Measurements from ENCODE around the gene LIPC. TPM values are rescaled to one million over a fixed set of nuclear protein-coding genes. Genes with fewer than 3 reads are reported as not detected.
A peak's percentile ranks its signal among the peaks of the same experiment; 100 is the strongest.

LIPC gene
- total and polyA plus RNA-seq, 8 donors, result 0.23 to 7.5 (median 0.76) TPM; not detected in 4

DNA sequence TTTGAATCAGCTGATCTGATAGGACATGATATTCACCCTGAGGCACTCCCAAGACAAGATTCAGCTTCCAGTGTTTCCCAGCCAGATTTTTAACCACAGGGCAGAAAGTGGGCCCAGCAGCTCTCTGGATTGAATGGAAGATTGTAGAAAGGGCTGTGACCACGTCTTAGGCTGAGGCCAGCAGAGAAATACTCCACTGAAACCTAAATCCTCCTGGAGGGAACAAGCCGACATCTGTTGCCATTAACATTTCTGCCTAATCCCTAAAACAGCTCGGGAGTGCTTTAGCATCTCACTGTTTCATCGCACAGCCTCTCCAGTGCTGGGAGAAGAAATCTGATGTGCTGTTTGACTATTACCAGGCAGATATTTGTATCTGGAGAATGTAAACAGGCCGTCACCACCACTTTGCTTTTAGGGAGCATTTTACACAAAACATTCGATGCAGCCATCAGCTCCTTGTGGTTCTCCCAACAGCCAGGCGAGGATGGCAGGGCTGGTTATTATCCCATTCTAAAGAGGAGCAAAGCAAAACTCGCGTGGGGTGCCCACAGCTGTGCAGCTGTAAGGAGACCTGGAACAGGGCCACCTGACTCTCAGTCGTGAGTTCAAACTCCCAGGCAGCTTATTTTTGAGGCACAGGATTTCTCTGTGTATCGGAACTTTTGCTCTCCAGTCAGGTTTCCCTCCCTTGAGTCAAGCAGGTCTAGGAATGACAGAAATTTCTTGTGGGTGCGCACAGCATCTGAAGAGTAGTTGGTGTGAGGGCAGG lies 117.4 kb downstream of the LIPC start:
- H3K4me3 ChIP-seq, result no peak overlapping the region
- H3K4me1 ChIP-seq, result peaks cover 0 to 29% (median 21%) of the 10 kb centered on the region in 4 donors
- no peaks in the 10 kb centered on the region for H3K36me3 ChIP-seq
- intact Hi-C loops (cut with DNase I; ENCODE audit: low total_unique reads), result no loop called here
- H3K9me3 ChIP-seq, result no peaks in the 10 kb centered on the region
- peak overlapping the region in 3 of 5 donors; percentile 5 to 45 (median 27) for H3K27ac ChIP-seq
- TF ChIP-seq POLR2AphosphoS5 (IDR thresholded peaks at IDR 0.05) (peak; percentile 13 to 66 (median 55)), POLR2A (IDR thresholded peaks at IDR 0.05) (no peak)
- TF ChIP-seq, protein P1, sequence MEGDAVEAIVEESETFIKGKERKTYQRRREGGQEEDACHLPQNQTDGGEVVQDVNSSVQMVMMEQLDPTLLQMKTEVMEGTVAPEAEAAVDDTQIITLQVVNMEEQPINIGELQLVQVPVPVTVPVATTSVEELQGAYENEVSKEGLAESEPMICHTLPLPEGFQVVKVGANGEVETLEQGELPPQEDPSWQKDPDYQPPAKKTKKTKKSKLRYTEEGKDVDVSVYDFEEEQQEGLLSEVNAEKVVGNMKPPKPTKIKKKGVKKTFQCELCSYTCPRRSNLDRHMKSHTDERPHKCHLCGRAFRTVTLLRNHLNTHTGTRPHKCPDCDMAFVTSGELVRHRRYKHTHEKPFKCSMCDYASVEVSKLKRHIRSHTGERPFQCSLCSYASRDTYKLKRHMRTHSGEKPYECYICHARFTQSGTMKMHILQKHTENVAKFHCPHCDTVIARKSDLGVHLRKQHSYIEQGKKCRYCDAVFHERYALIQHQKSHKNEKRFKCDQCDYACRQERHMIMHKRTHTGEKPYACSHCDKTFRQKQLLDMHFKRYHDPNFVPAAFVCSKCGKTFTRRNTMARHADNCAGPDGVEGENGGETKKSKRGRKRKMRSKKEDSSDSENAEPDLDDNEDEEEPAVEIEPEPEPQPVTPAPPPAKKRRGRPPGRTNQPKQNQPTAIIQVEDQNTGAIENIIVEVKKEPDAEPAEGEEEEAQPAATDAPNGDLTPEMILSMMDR (IDR thresholded peaks at IDR 0.05), result no peak
- peak; percentile 20 to 69 for DNase-seq
- H3K27me3 ChIP-seq, result no peaks in the 10 kb centered on the region
- 69 to 80% (median 73%) methylated on average over 12 of the region's 12 CpGs for WGBS, 5 donors

DNA sequence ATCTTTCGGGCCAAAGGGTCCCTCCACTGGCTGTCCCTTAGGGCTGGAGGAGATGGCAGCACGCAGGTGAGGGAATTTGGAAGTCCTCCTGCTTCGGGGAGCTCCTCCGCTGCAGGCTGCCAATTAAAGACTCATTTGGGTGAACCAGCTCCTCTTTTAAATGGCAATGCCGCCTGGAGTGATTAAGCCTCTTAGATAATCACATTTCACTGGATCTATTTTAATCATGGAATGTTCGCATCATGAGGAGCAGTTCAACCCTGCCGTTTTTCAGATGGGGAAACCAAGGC lies 117.9 kb downstream of the LIPC start:
- Histone ChIP-seq H3K9me3 (no peaks in the 10 kb centered on the region), H3K27ac (peak overlapping the region in 2 of 5 donors; percentile 27 to 45), H3K27me3 (no peaks in the 10 kb centered on the region), H3K4me3 (no peak overlapping the region), H3K4me1 (peaks cover 0 to 29% (median 21%) of the 10 kb centered on the region in 4 donors), H3K36me3 (no peaks in the 10 kb centered on the region)
- intact Hi-C loops (cut with DNase I; ENCODE audit: low total_unique reads), result no loop called here
- DNase-seq, result peak in 1 of 2 donors; percentile 7
- 75 to 93% (median 92%) methylated on average over 6 to 7 of the region's 7 CpGs for WGBS, 5 donors
- TF ChIP-seq EP300 (IDR thresholded peaks at IDR 0.05) (no peak), POLR2A (IDR thresholded peaks at IDR 0.05) (no peak), POLR2AphosphoS5 (IDR thresholded peaks at IDR 0.05) (no peak)
- TF ChIP-seq, protein P1 (IDR thresholded peaks at IDR 0.05), result no peak

DNA sequence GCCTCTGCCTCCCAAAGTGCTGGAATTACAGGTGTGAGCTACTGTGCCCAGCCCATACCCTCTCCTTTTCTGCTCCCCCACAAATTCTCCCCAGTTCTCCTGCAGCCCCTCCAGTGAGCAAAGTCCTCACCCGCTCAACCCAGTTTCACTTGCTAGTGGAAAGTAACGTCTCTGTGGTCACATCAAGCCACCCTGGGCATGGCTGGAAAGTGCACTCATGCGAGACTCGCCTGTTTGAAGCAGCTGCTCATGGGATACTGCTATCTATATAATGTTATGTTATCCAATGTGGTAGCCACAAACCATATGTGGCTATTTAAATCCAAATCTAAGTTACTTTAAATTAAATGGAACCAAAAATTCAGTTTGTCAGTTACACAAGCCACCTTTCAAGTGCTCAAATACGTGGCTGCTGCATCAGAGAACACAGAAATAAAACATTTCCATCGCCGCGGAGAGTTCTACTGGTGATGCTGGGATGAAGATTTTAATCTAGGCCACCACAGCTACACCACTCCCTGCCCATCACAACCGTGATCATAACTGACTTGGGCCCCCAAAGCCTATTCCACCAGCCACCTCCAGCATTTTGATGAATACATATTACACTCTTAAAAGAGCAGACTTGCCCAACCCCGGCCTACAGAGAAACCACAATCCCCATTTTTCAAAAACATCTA lies 119.4 kb downstream of the LIPC start:
- H3K27me3 ChIP-seq, result no peaks in the 10 kb centered on the region
- intact Hi-C loops (cut with DNase I; ENCODE audit: low total_unique reads), result no loop called here
- WGBS, 5 donors, result 80 to 87% (median 85%) methylated on average over 10 of the region's 10 CpGs

More for the DNA sequence above, 119.4 kb downstream of the LIPC start:
- Histone ChIP-seq H3K4me1 (peaks cover 0 to 34% (median 21%) of the 10 kb centered on the region in 4 donors), H3K36me3 (no peaks in the 10 kb centered on the region), H3K4me3 (no peak overlapping the region), H3K9me3 (no peaks in the 10 kb centered on the region), H3K27ac (peak overlapping the region in 2 of 5 donors; percentile 48 to 73)
- no peak for TF ChIP-seq POLR2AphosphoS5 (IDR thresholded peaks at IDR 0.05)
- no peak for TF ChIP-seq EP300 (IDR thresholded peaks at IDR 0.05)
- TF ChIP-seq POLR2A (IDR thresholded peaks at IDR 0.05), result no peak
- TF ChIP-seq, protein P1 (IDR thresholded peaks at IDR 0.05), result no peak
- DNase-seq, result peak in 1 of 2 donors; percentile 14

Measured in stomach (tissue), 9 donors.